KMS-11 (cell line): ENCODE results near the gene GRIP1.

Experiments used
- H2AFZ ChIP-seq: fragments of 200-600 bp; sonication (generic); 2 replicates; pipeline ENCODE4 v1.6.1; 2016; ENCODE audit warnings: antibody characterized with exemption, mixed run types, low read depth
- H3K27ac ChIP-seq: fragments of 200-600 bp; sonication (generic); 2 replicates; pipeline ENCODE4 v1.6.1; 2016; ENCODE audit warnings: mild to moderate bottlenecking, mixed run types
- H3K27me3 ChIP-seq: fragments of 200-600 bp; sonication (generic); 2 replicates; pipeline ENCODE4 v1.6.1; 2017; ENCODE audit warnings: mild to moderate bottlenecking, low read depth, mixed run types, moderate library complexity; ENCODE audit not compliant: insufficient read depth
- H3K36me3 ChIP-seq: fragments of 200-600 bp; sonication (generic); 2 replicates; pipeline ENCODE4 v1.6.1; 2017; ENCODE audit warnings: mild to moderate bottlenecking, mixed run types; ENCODE audit not compliant: insufficient read depth
- H3K4me1 ChIP-seq: fragments of 200-600 bp; sonication (generic); 2 replicates; pipeline ENCODE4 v1.6.1; 2016; ENCODE audit warnings: mild to moderate bottlenecking, low read depth, mixed run types; ENCODE audit not compliant: poor library complexity, severe bottlenecking
- H3K4me2 ChIP-seq: fragments of 200-600 bp; sonication (generic); 2 replicates; pipeline ENCODE4 v1.7.0; 2016; ENCODE audit warnings: mild to moderate bottlenecking, mixed run types
- H3K4me3 ChIP-seq: fragments of 200-600 bp; sonication (generic); IDR thresholded peaks from 2 replicates; pipeline ENCODE4 v1.6.1; 2017; ENCODE audit warnings: low read depth, low read length, mixed read lengths; ENCODE audit not compliant: insufficient read depth
- H3K79me2 ChIP-seq: fragments of 200-600 bp; sonication (generic); 2 replicates; pipeline ENCODE4 v1.6.1; 2016; ENCODE audit warnings: low read depth, mixed run types; ENCODE audit not compliant: insufficient read depth
- H3K9ac ChIP-seq: fragments of 200-600 bp; sonication (generic); 2 replicates; pipeline ENCODE4 v1.6.1; 2016; ENCODE audit warnings: mild to moderate bottlenecking, mixed run types
- H4K20me1 ChIP-seq: fragments of 200-600 bp; sonication (generic); 2 replicates; pipeline ENCODE4 v1.6.1; 2016; ENCODE audit warnings: mild to moderate bottlenecking, mixed run types; ENCODE audit not compliant: insufficient read depth
- TF ChIP-seq, protein P1 (sequence below): fragments of 200-600 bp; sonication (generic); conservative IDR thresholded peaks from 2 replicates; pipeline ENCODE4 v1.6.1; 2017; ENCODE audit warnings: low read depth, mild to moderate bottlenecking, antibody characterized with exemption, low read length, moderate library complexity, mixed read lengths

The GRIP1 gene

DNA sequence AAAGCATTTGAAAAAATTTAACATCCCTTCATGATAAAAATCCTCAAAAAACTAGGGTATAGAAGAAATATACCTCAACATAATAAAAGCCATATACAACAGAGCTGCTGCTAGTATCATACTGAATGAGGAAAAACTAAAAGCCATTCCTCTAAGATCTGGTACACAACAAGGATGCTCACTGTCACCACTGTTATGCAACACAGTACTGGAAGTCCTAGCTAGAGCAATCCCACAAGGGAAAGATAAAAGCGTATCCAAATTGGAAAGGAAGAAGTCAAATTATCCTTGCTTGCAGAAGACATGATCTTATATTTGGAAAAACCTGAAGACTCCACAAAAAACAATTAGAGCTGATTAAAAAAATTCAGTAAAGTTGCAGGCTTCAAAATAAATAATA lies 261.7 kb downstream of the GRIP1 start:
- Histone ChIP-seq H3K27ac (no peak overlapping the region), H2AFZ (no peak overlapping the region), H4K20me1 (no peaks in the 10 kb centered on the region), H3K4me3 (no peak overlapping the region), H3K4me2 (no peak overlapping the region), H3K9ac (no peak overlapping the region), H3K4me1 (no peaks in the 10 kb centered on the region), H3K36me3 (no peaks in the 10 kb centered on the region), H3K27me3 (no peaks in the 10 kb centered on the region), H3K79me2 (no peaks in the 10 kb centered on the region)
- TF ChIP-seq, protein P1, sequence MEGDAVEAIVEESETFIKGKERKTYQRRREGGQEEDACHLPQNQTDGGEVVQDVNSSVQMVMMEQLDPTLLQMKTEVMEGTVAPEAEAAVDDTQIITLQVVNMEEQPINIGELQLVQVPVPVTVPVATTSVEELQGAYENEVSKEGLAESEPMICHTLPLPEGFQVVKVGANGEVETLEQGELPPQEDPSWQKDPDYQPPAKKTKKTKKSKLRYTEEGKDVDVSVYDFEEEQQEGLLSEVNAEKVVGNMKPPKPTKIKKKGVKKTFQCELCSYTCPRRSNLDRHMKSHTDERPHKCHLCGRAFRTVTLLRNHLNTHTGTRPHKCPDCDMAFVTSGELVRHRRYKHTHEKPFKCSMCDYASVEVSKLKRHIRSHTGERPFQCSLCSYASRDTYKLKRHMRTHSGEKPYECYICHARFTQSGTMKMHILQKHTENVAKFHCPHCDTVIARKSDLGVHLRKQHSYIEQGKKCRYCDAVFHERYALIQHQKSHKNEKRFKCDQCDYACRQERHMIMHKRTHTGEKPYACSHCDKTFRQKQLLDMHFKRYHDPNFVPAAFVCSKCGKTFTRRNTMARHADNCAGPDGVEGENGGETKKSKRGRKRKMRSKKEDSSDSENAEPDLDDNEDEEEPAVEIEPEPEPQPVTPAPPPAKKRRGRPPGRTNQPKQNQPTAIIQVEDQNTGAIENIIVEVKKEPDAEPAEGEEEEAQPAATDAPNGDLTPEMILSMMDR = no peak

DNA sequence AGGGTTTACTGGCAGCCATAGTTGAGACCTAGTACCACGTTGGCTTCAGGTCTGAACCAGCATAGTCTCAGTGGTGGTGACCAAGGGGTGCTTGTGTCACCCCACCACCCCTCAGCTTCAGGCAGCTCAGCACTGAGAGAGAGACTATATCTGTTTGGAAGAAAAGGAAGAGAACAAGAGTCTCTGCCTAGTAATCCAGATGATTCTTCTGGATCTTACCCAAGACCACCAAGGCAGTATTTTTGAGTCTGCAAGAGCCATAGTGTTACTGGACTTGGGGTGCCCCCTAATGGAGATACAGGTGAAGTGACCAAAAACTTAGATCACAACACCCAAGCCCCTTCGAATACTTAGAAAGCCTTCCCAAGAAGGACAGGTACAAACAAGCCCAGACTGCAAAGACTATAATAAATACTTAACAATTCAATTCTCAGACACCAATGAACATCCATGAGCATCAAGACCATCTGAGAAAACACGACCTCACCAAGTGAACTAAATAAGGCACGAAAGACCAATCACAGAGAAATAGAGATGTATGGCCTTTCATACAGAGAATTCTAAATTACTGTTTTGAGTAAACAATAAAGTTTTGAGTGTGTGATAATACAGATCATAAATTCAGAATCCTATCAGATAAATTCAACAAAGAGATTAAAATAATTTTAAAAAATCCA lies 269.5 kb downstream of the GRIP1 start:
- no peaks in the 10 kb centered on the region for H4K20me1 ChIP-seq
- no peak overlapping the region for H2AFZ ChIP-seq
- H3K79me2 ChIP-seq = no peaks in the 10 kb centered on the region
- no peaks in the 10 kb centered on the region for H3K36me3 ChIP-seq
- H3K27me3 ChIP-seq = no peaks in the 10 kb centered on the region
- H3K9ac ChIP-seq = no peak overlapping the region
- no peak overlapping the region for H3K27ac ChIP-seq
- no peak overlapping the region for H3K4me3 ChIP-seq
- no peak overlapping the region for H3K4me2 ChIP-seq
- H3K4me1 ChIP-seq = peaks cover 13% of the 10 kb centered on the region
- TF ChIP-seq, protein P1 = peak; percentile 99

DNA sequence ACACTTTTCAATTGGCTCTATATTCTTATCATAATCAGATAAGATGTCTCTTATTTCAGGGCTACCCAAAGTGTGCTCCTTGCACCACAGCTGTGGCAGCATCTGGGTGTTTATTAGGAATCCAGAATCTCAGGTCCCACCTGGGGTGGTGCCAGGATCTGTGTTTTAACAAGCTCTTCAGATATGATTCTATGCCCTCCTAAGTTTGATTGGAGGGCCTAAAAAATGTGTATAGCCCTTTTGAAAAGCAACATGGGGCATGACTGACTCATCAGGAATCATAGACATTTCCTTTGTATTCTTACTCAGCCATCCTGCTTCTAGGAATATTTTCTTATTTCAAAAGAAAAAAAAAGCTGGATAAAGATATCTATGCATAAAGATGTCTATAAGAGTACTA lies 273.5 kb downstream of the GRIP1 start:
- Histone ChIP-seq H3K9ac (no peak overlapping the region), H2AFZ (no peak overlapping the region), H3K36me3 (no peaks in the 10 kb centered on the region), H3K4me3 (no peak overlapping the region), H3K27ac (no peak overlapping the region), H3K79me2 (no peaks in the 10 kb centered on the region), H3K27me3 (no peaks in the 10 kb centered on the region), H3K4me1 (peaks cover 36% of the 10 kb centered on the region), H4K20me1 (no peaks in the 10 kb centered on the region), H3K4me2 (no peak overlapping the region)
- TF ChIP-seq, protein P1 = no peak

DNA sequence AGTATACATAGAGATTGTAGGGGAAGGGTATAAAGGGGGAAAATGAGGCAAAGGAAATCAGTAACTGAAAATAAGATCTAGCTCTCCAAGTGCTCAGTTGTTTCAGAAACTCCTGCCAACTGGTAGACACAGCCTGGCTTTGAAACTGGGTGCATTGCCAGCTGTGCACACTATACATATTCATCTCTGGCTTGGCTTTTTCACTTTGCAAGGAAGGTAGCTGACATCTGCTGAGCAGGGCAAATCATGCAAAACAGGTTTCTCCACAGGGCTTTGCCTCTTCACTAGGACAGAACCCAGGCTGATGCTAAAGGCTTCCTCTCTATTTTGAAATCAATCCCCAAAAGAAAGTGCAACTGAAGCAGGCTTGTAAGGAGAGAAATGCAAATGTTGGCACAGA lies 275.1 kb downstream of the GRIP1 start:
- H3K4me2 ChIP-seq = peak overlapping the region; percentile 40
- no peak overlapping the region; the same call in 1 of the 2 replicates for H3K9ac ChIP-seq
- H3K4me3 ChIP-seq = no peak overlapping the region
- TF ChIP-seq, protein P1 = no peak
- H3K27me3 ChIP-seq = no peaks in the 10 kb centered on the region
- no peaks in the 10 kb centered on the region for H4K20me1 ChIP-seq
- H2AFZ ChIP-seq = no peak overlapping the region
- H3K79me2 ChIP-seq = no peaks in the 10 kb centered on the region
- H3K27ac ChIP-seq = peak overlapping the region; percentile 8; the same call in 1 of the 2 replicates
- no peaks in the 10 kb centered on the region for H3K36me3 ChIP-seq
- peaks cover 36% of the 10 kb centered on the region for H3K4me1 ChIP-seq
